GM21619 (cell line): Measurements from ENCODE around the gene FSTL5.

Experiments used
- ATAC-seq: cut with Tn5 transposase; IDR thresholded peaks from one replicate; pipeline ENCODE4 v1.9.1; 2021; ENCODE audit not compliant: unreplicated experiment

Gene FSTL5

GRCh38 chr4:161595230-161595771, 568.5 kb downstream of the FSTL5 start:
- no peak for ATAC-seq

GRCh38 chr4:161585011-161585410, 578.8 kb downstream of the FSTL5 start:
- ATAC-seq = no peak

GRCh38 chr4:161583549-161583948, 580.3 kb downstream of the FSTL5 start:
- ATAC-seq = no peak

- ATAC-seq = no peak
Measured at GRCh38 chr4:161581262-161582230, 582.3 kb downstream of the FSTL5 start.

- no peak for ATAC-seq
Measured at GRCh38 chr4:161577579-161578301, 586.1 kb downstream of the FSTL5 start.

GRCh38 chr4:161573836-161574235, 590.0 kb downstream of the FSTL5 start:
- no peak for ATAC-seq

- no peak for ATAC-seq
Measured at GRCh38 chr4:161564230-161564834, 599.5 kb downstream of the FSTL5 start.

GRCh38 chr4:161555689-161556660, 607.8 kb downstream of the FSTL5 start:
- ATAC-seq = peak; percentile 75

GRCh38 chr4:161554372-161554990, 609.3 kb downstream of the FSTL5 start:
- no peak for ATAC-seq

GRCh38 chr4:161546902-161547301, 616.9 kb downstream of the FSTL5 start:
- no peak for ATAC-seq

GRCh38 chr4:161540265-161540664, 623.5 kb downstream of the FSTL5 start:
- no peak for ATAC-seq

- ATAC-seq = no peak
Measured at GRCh38 chr4:161538941-161539340, 624.9 kb downstream of the FSTL5 start.

- ATAC-seq = no peak
Measured at GRCh38 chr4:161530710-161531109, 633.1 kb downstream of the FSTL5 start.

- no peak for ATAC-seq
Measured at GRCh38 chr4:161525121-161525520, 638.7 kb downstream of the FSTL5 start.

- ATAC-seq = no peak
Measured at GRCh38 chr4:161522031-161522430, 641.8 kb downstream of the FSTL5 start.

- ATAC-seq = no peak
Measured at GRCh38 chr4:161519611-161520010, 644.2 kb downstream of the FSTL5 start.

GRCh38 chr4:161517941-161518340, 645.9 kb downstream of the FSTL5 start:
- ATAC-seq = no peak

GRCh38 chr4:161505141-161505540, 658.7 kb downstream of the FSTL5 start:
- no peak for ATAC-seq

- no peak for ATAC-seq
Measured at GRCh38 chr4:161498155-161498554, 665.6 kb downstream of the FSTL5 start.

- ATAC-seq = no peak
Measured at GRCh38 chr4:161486461-161486860, 677.3 kb downstream of the FSTL5 start.
